ENCODE results near the gene GHITM.
"Not testable (repeated sequence)": the region's sequence is repeated elsewhere in the genome, so short reads cannot be mapped to it uniquely, and the experiment has no call there.

GHITM gene

DNA sequence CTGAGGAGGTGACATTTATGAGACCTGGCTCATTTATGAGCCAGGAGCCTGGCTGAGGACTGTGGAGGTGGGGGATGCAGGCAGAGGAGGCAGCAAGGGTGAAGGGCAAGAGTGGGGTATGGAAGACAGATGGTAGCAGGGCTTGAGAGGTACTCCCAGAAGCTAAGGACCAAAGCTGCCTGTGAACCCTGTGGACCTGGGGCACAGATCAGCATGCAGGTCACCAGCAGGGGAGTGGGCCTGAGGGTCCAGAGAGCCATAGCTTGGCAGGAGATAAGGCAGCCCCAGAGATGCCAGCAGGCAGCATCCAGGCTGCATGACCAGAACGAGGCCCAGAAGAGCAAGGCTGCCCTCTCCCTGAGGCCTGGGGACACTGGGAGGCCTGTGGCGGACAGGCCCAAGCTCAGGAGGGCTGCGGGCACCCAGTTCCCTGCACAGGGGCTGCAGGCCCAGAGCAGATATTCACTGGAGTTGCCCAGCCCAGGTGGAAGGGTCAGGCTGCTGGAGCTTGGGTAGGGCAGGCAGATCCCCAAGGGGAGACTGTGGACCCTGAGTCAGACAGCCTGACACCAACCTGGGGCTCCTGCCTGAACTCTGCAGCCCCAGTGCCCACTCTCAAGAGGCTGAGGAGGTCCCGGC, 37.6 kb downstream of the GHITM start:
- DNase-seq: no peak

DNA sequence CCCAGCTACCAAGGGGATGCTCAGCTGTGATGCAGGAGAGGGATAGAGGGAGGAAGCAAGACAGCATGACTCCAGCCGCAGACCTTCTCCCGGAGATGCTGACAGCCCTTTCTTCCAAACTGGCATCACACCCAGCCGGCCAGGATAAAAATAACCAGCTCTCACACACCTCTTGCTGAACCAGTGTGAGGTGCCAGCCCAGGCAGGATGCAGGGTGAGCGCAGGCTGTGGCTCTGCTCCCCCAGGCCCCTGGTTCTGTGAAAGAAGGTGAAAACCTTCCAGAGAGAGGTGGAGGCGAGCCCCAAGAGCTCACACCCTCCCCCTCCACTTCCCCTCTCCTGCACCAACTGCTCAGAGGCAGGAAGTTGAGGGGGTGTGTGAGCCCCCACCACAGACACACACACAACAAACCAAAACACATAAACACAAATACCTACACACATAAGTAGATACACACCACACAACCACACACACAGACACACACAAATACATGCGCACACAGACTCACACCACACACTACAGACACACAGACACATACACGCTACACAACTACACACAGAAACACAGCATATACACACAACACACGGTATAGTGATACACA, 38.3 kb downstream of the GHITM start:
- DNase-seq: no peak

GRCh38 chr10:84178160-84178609, 38.9 kb downstream of the GHITM start:
- no peak for DNase-seq

DNA sequence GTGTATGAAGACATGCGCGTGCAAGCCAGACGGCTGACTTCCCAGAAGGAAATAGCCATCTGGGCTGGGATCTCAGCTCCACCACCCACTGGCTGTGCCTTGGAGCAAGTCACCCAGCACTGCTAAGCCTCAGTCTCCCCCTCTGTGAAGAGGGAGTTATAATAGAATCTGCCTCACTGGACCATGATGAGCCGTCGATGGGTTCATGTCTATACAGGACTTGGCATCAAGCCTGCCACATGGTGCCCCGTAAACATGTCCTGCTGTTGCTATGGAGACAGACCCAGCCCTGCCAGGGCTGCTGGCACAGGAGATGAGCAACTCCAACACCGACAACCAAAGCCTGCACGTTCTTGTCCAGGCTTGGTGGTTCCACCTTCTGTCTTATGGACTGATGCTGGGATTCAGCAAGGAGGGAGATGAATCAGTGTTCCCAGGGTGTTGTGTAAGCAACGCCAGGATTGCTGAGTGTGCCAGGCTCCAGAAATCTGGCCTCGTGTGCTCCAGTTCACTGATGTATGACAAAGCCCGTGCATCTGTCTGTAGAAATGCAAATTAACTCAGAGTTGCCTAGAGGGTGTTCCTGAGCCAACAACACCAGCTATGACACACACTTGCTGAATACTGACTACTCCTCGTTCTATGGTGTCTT, 39.9 kb downstream of the GHITM start:
- no peak for DNase-seq

- DNase-seq: not testable (repeated sequence)
Observed at GRCh38 chr10:84180386-84180785, 41.1 kb downstream of the GHITM start.

DNA sequence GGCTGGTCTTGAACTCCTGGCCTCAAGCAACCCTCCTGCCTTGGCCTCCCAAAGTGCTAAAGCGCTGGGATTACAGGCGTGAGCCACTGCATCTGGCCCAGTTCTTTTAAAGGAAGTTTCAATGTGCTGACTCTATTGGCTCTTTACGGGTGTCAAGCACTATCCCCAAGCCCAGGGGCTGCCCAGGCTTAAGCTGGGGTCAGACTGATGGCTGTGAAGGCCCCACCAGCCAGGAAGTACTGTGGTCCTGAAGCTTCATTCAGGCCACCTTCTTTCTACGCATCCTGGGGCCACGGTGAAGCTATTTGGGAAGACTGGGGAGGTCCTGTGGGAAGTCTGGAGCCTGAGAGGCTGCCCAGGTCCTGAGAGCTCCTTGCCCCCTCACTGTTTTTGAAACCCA, 42.3 kb downstream of the GHITM start:
- DNase-seq: no peak

- DNase-seq: no peak
Observed at GRCh38 chr10:84184517-84184916, 45.2 kb downstream of the GHITM start.

- no peak for DNase-seq
Observed at GRCh38 chr10:84185526-84186175, 46.3 kb downstream of the GHITM start.

- no peak for DNase-seq
Observed at GRCh38 chr10:84188815-84189214, 49.5 kb downstream of the GHITM start.

GRCh38 chr10:84190621-84191020, 51.3 kb downstream of the GHITM start:
- DNase-seq: no peak

- no peak for DNase-seq
Observed at GRCh38 chr10:84191106-84191505, 51.8 kb downstream of the GHITM start.

DNA sequence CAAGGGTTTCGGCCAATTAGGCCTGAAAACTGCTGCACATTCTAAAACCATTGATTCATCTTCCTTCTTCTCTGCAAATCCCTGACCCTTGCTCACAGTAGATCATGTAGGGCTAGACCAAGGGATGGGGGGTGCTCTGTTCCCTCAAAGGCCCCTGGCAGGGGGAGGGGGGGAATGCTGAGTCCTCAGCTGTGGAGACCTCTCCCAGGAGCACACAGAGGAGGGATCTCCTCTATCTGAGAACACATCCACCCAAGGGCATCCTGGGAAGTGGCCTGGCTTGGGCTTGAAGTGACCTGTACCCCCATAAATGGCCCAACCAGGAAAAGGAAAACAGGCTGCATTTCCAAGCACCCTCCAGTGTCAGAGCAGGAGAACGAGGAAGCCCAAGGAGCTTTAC, 54.0 kb downstream of the GHITM start:
- DNase-seq: no peak

DNA sequence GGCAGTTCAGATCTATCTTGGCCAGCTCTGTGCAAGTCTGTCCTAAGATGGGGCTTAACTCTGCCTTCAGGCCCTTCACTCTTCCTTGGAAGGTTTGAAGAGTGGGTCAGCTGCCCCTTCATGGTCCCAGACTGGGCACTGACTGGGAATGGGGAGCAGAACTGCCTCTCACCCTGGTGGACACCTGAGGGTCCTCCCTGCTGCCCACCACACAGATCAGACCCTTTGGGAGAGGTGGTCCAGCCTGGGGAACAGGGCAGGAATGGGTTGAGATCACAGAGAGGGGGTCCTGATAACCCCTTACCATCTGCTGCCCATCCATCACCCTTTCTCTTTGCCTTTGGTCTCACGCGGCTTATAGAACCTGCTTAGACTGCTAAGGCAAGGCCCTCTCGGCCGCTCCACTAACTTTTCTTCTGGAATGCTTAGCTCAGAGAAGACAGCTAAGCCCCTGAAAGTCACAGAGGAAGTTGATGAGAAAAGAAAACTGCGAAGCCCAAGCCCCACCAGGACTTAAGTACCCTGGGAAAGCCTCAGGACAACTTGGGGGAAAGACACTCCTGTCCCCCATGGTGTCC, 54.6 kb downstream of the GHITM start:
- no peak for DNase-seq

DNA sequence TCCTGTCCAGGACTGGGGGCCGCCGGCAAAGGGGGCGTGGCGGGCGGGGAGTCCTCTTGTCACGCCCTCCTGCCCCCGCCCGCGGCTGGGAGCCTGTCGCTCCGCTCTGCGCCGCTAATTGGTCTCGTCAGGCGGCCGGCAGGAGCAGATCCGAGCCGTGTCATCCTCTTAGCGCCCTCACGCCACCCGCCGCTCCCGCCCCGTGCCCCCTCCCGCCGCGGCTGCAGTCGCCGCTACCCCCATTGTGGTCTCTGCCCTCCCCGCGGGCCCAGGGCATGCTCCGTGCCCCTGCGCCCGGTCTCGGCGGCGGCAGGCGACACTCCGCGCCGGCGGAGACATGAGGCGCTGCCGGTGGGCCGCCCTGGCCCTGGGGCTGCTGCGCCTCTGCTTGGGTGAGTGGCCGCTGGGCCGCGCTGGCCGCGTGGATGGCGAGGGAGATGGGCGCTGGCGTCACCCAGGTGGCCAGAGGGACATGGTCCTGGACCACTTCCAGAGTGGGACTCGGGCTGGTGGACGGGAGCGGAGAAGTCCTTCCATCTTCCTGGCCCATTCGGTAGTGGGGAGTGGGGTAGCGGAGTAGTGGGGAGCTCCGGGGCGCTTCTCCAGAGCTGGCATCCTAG, 55.2 kb downstream of the GHITM start, which contains the start of gene CDHR1:
Gene CDHR1 (plus strand): TSS at position 114 of the 620 bp plus-strand sequence. CDS start 224 bp downstream, at position 338.
- DNase-seq: no peak

GRCh38 chr10:84195044-84195830, 55.9 kb downstream of the GHITM start:
- DNase-seq: no peak

GRCh38 chr10:84196083-84196482, 56.8 kb downstream of the GHITM start:
- DNase-seq: no peak

DNA sequence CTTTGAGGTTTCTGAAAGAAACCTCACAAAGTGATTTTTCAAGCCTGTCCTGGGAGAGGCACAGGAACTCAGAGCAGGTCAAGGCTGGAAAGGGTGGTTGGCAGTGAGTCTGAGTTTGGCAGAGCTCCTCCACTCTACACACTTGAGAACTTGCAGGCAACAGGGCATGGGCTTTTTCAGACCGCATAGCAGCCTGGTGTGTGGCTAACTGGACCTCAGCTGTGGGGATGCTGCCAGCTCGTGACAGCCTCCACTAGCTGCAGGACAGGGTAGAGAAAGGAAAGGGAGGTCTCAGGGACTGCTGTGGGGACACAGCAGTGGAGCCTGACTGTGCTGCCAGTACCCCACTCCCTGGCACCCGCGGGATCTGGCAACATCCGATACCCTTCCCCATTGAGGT, 57.6 kb downstream of the GHITM start:
- no peak for DNase-seq

DNA sequence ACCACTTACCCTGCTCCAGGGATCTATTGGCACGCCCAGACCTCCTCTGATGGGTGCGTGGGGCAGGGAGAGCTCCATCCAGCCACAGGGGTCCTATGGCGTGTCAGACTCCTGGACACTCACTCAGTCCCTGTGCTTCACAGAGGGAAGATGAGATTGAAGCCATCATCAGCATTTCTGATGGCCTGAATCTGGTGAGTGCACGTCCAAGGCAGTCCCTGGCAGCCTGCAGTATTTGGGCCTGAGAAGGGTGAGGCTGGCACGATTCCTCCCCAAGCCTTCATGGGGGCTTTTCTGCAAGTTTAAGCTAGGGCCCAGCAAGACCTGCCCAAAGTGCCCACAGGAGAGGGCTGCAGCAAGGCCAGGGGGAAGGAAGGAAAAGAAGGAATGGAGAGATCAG, 58.3 kb downstream of the GHITM start:
- no peak for DNase-seq

- no peak for DNase-seq
Observed at GRCh38 chr10:84198206-84198915, 59.1 kb downstream of the GHITM start.

DNA sequence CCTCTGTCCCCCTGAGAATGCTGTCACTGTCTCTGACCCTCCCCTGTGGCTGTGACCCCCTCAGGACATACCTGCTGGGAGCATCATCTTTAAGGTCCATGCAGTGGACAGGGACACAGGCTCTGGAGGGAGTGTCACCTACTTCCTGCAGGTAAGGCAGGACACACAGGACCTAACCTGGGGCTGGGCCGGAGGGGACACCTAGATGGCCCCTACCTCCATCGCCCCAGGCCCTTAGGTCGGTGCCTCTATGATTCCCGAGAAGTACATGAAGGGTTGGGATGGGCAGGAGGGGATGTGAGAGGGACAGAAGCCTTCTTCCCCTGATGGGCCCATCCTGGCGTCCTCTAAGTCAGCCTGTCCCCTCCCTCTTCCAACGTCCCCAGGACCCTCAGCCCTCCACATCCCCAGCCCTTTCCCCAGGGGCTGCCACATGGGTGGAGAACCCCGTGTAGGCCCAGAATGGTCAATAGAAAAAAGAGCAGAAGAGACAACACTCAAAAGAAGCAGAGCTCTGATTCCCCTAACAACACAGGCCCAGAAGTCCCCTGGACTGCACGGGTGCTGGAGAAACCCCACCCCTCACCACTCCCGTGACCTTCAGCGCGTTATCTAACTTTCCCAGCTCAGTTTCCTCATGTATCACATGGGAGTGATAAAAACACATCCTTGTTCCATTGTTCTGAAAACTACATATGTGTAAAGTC, 61.4 kb downstream of the GHITM start:
- no peak for DNase-seq

DNA sequence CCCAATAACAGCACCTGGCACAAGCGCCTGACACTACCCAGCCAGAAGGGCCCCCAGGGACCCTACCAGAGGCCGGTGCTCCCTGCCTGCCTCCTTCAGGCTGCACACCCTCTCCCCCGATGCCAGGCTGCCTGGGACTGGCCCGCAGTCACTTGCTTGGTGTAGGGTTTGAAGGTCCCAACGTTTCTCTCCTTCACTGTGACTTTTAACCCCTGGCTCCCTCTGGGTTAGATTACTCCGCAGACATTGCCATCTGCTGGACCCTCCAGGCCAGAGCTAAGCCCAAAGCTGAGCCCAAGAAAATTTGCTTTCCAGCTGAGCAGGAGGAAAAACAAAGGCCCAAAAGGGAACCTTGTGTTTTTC, 61.9 kb downstream of the GHITM start:
- DNase-seq: no peak
